Brain microvascular endothelial cell (primary cell): Measurements from ENCODE around the gene SLC19A1.

Experiments used
- DNase-seq: peaks from one replicate; pipeline ENCODE4 v3.0.0-alpha.2; 2020
- H3K27ac ChIP-seq: fragments of 250-450 bp; sonication (Bioruptor Pico); 2 replicates; pipeline ENCODE4 v1.5.1; 2020; ENCODE audit warnings: mild to moderate bottlenecking, moderate library complexity
- H3K27me3 ChIP-seq: fragments of 250-450 bp; sonication (Bioruptor Pico); replicated peaks from 2 replicates; pipeline ENCODE4 v1.5.1; 2020; ENCODE audit warnings: mild to moderate bottlenecking
- H3K36me3 ChIP-seq: fragments of 250-450 bp; sonication (Bioruptor Pico); replicated peaks from 2 replicates; pipeline ENCODE4 v1.5.1; 2020; ENCODE audit warnings: mild to moderate bottlenecking
- H3K4me3 ChIP-seq: 2 replicates; pipeline ENCODE4 v1.5.1; 2011; ENCODE audit warnings: low read depth, mild to moderate bottlenecking, control low read depth, low read length, moderate library complexity
- CTCF ChIP-seq: IDR thresholded peaks from 2 replicates; pipeline ENCODE4 v1.5.1; 2011; ENCODE audit warnings: low read depth, mild to moderate bottlenecking, moderate library complexity, low read length, control low read depth, inconsistent platforms; ENCODE audit errors: missing control alignments
- in situ Hi-C: cut with HindIII; loops from 2 replicates; pipeline ENCODE4 v1.10.0; 2017; ENCODE audit warnings: low sequenced_read_pairs, low pct_ligation_motif_present

Gene SLC19A1

GRCh38 chr21:45550522-45551210 lies 8.4 kb upstream of the SLC19A1 start:
- no peaks in the 10 kb centered on the region for H3K27me3 ChIP-seq
- H3K27ac ChIP-seq: no peak overlapping the region
- no peak overlapping the region for H3K4me3 ChIP-seq
- DNase-seq: no peak
- in situ Hi-C loops: no loop called here
- no peaks in the 10 kb centered on the region for H3K36me3 ChIP-seq
- TF ChIP-seq CTCF: no peak

GRCh38 chr21:45549626-45550463 lies 7.6 kb upstream of the SLC19A1 start:
- no peak overlapping the region for H3K4me3 ChIP-seq
- no peak for DNase-seq
- H3K27ac ChIP-seq: no peak overlapping the region
- no peaks in the 10 kb centered on the region for H3K27me3 ChIP-seq
- in situ Hi-C loops: no loop called here
- TF ChIP-seq CTCF: no peak
- H3K36me3 ChIP-seq: no peaks in the 10 kb centered on the region

GRCh38 chr21:45548711-45549491 lies 6.7 kb upstream of the SLC19A1 start:
- Histone ChIP-seq H3K27me3 (no peaks in the 10 kb centered on the region), H3K36me3 (no peaks in the 10 kb centered on the region), H3K27ac (no peak overlapping the region), H3K4me3 (no peak overlapping the region)
- in situ Hi-C loops: no loop called here
- TF ChIP-seq CTCF: no peak
- no peak for DNase-seq

- DNase-seq: no peak
- in situ Hi-C loops: no loop called here
- Histone ChIP-seq H3K27me3 (no peaks in the 10 kb centered on the region), H3K4me3 (no peak overlapping the region), H3K36me3 (no peaks in the 10 kb centered on the region), H3K27ac (no peak overlapping the region)
- no peak for TF ChIP-seq CTCF
Observed at GRCh38 chr21:45547545-45547900, 5.3 kb upstream of the SLC19A1 start.

- in situ Hi-C loops: no loop called here
- no peak overlapping the region for H3K4me3 ChIP-seq
- no peak overlapping the region for H3K27ac ChIP-seq
- TF ChIP-seq CTCF: no peak
- no peak for DNase-seq
- H3K36me3 ChIP-seq: no peaks in the 10 kb centered on the region
- H3K27me3 ChIP-seq: no peaks in the 10 kb centered on the region
Observed at GRCh38 chr21:45546636-45547544, 4.7 kb upstream of the SLC19A1 start.
